Testis (tissue), 2 donors: ENCODE measurements around the gene PRRG3.

ENCODE experiments used
- CTCF ChIP-seq, 3 experiments: fragments of 450-650 bp in 2 of 3; fragments of 200-600 bp in 1 of 3; sonication (generic) in 1 of 3; IDR thresholded peaks; one replicate each; pipeline ENCODE4 v1.5.1; 2016 to 2019; ENCODE audit warnings: antibody characterized with exemption in 3 of 3, mild to moderate bottlenecking in 2 of 3, moderate library complexity in 1 of 3
- POLR2A ChIP-seq: fragments of 450-650 bp; IDR thresholded peaks from one replicate; pipeline ENCODE4 v1.6.1; 2017; ENCODE audit warnings: antibody characterized with exemption, mild to moderate bottlenecking, moderate library complexity

GRCh38 chrX:151722241-151722846 lies 27.1 kb downstream of the PRRG3 start:
- TF ChIP-seq CTCF (IDR thresholded peaks at IDR 0.05) (no peak), POLR2A (no peak)
